Natural killer cell (primary cell): Measurements from ENCODE around the gene NFIB. TPM values are rescaled to one million over a fixed set of nuclear protein-coding genes. Genes with fewer than 3 reads are reported as not detected.

Experiments
- ATAC-seq, 3 donors: fragments of 150-1000 bp in 2 of 3; fragments of 200-7000 bp in 1 of 3; cut with Tn5 transposase; 1 replicate in 1 of 3; 2 replicates in 2 of 3; pipeline ENCODE4 v1.10.0; 2021; ENCODE audit warnings: mild to moderate bottlenecking in 2 of 3, moderate library complexity in 2 of 3
- DNase-seq, 2 donors: peaks; one replicate each; pipeline versions ENCODE4 v3.0.0 to v3.0.0-alpha.2; 2013 to 2021; ENCODE audit warnings: mixed read lengths in 1 of 2
- H3K27ac ChIP-seq: one replicate; pipeline ENCODE4 v1.5.1; 2013; ENCODE audit warnings: mild to moderate bottlenecking, low read length
- H3K27me3 ChIP-seq: one replicate; pipeline ENCODE4 v1.6.1; 2013; ENCODE audit warnings: low read length; ENCODE audit not compliant: control insufficient read depth, insufficient read depth
- H3K36me3 ChIP-seq: one replicate; pipeline ENCODE4 v1.6.1; 2013; ENCODE audit warnings: low read length; ENCODE audit not compliant: control insufficient read depth, insufficient read depth
- H3K4me1 ChIP-seq: one replicate; pipeline ENCODE4 v1.6.1; 2013; ENCODE audit warnings: low read length; ENCODE audit not compliant: control insufficient read depth, insufficient read depth
- H3K4me3 ChIP-seq: one replicate; pipeline ENCODE4 v1.5.1; 2013; ENCODE audit warnings: low read length
- H3K9me3 ChIP-seq: one replicate; pipeline ENCODE4 v1.6.1; 2013; ENCODE audit warnings: low read length; ENCODE audit not compliant: control insufficient read depth, insufficient read depth
- H3K27ac Mint-ChIP-seq, 2 donors: one replicate each; pipeline ENCODE4 v1.8.0; 2022; ENCODE audit warnings: mild to moderate bottlenecking in 2 of 2, mixed read lengths in 2 of 2, moderate library complexity in 1 of 2
- H3K27me3 Mint-ChIP-seq, 2 donors: one replicate each; pipeline ENCODE4 v1.8.0; 2022; ENCODE audit warnings: low read depth in 2 of 2, mixed read lengths in 2 of 2
- H3K36me3 Mint-ChIP-seq: one replicate; pipeline ENCODE4 v1.8.0; 2022; ENCODE audit warnings: mixed read lengths
- H3K4me1 Mint-ChIP-seq, 2 donors: one replicate each; pipeline ENCODE4 v1.8.0; 2022; ENCODE audit warnings: mixed read lengths in 2 of 2
- H3K4me3 Mint-ChIP-seq: one replicate; pipeline ENCODE4 v1.8.0; 2022; ENCODE audit warnings: mild to moderate bottlenecking, moderate library complexity, mixed read lengths
- H3K9me3 Mint-ChIP-seq, 2 donors: one replicate each; pipeline ENCODE4 v1.8.0; 2022; ENCODE audit warnings: mixed read lengths in 2 of 2
- CTCF ChIP-seq: fragments of 200-600 bp; IDR thresholded peaks from one replicate; pipeline ENCODE4 v1.8.0; 2022; ENCODE audit warnings: antibody characterized with exemption
- WGBS: methylation state at CpG from one replicate; pipeline ENCODE4 v1.1.7; 2013; ENCODE audit warnings: missing lambda C conversion rate; ENCODE audit not compliant: insufficient coverage; 5-methylcytosine and 5-hydroxymethylcytosine counted together
- intact Hi-C: fragments of 100-400 bp; cut with micrococcal nuclease; formaldehyde crosslinking; loops from one replicate; pipeline ENCODE4 v1.14.2; 2022
- total RNA-seq, 4 donors: library from RNA; stranded (reverse); fragments of 120-200 nt in 1 of 4; gene quantifications; one replicate each; pipeline versions ENCODE4 v1.2.3 to v1.2.4, GENCODE V29; 2013 to 2022

NFIB gene
- total RNA-seq, 3 donors from 2014 or later (not counting 1 experiment from before 2014, with no cell fraction given) = 0.20 to 0.21 TPM; not detected in 1

GRCh38 chr9:14071484-14071883 is 242.5 kb downstream of the NFIB start:
- H3K4me1 Mint-ChIP-seq = no peaks in the 10 kb centered on the region
- H3K27ac Mint-ChIP-seq = no peak overlapping the region
- H3K4me3 Mint-ChIP-seq = no peak overlapping the region
- ATAC-seq (no peak), DNase-seq (no peak)
- WGBS = 81% methylated on average over 5 of the region's 5 CpGs
- no peak overlapping the region for H3K4me3 ChIP-seq
- H3K27me3 ChIP-seq = no peaks in the 10 kb centered on the region
- no peak overlapping the region for H3K27ac ChIP-seq
- H3K27me3 Mint-ChIP-seq = no peaks in the 10 kb centered on the region
- H3K36me3 ChIP-seq = no peaks in the 10 kb centered on the region
- no peaks in the 10 kb centered on the region for H3K4me1 ChIP-seq
- H3K9me3 ChIP-seq = peaks cover 5% of the 10 kb centered on the region
- no peaks in the 10 kb centered on the region for H3K36me3 Mint-ChIP-seq
- peaks cover 7 to 12% of the 10 kb centered on the region in 2 donors for H3K9me3 Mint-ChIP-seq
- intact Hi-C loops = no loop called here
- TF ChIP-seq CTCF = no peak

- Mint-ChIP-seq H3K4me1 (no peaks in the 10 kb centered on the region), H3K27ac (no peak overlapping the region)
These were observed 245.3 kb downstream of the NFIB start for GRCh38 chr9:14068690-14069089.

GRCh38 chr9:14066831-14067230 is 247.1 kb downstream of the NFIB start:
- Histone ChIP-seq H3K9me3 (peaks cover 3% of the 10 kb centered on the region), H3K27ac (no peak overlapping the region), H3K4me3 (no peak overlapping the region), H3K4me1 (no peaks in the 10 kb centered on the region), H3K27me3 (no peaks in the 10 kb centered on the region), H3K36me3 (no peaks in the 10 kb centered on the region)
- 84% methylated on average over 4 of the region's 4 CpGs for WGBS
- ATAC-seq (no peak), DNase-seq (no peak)
- Mint-ChIP-seq H3K27ac (no peak overlapping the region), H3K4me3 (no peak overlapping the region), H3K27me3 (no peaks in the 10 kb centered on the region), H3K4me1 (no peaks in the 10 kb centered on the region), H3K9me3 (peaks cover 8 to 9% of the 10 kb centered on the region in 2 donors), H3K36me3 (no peaks in the 10 kb centered on the region)
- intact Hi-C loops = no loop called here
- TF ChIP-seq CTCF = no peak

More at GRCh38 chr9:14068690-14069089, 245.3 kb downstream of the NFIB start:
- Mint-ChIP-seq H3K36me3 (no peaks in the 10 kb centered on the region), H3K4me3 (no peak overlapping the region), H3K9me3 (peaks cover 9 to 12% of the 10 kb centered on the region in 2 donors), H3K27me3 (no peaks in the 10 kb centered on the region)
- H3K9me3 ChIP-seq = peaks cover 3% of the 10 kb centered on the region
- H3K36me3 ChIP-seq = no peaks in the 10 kb centered on the region
- no peak overlapping the region for H3K27ac ChIP-seq
- DNase-seq (no peak), ATAC-seq (no peak)
- intact Hi-C loops = no loop called here
- no peak for TF ChIP-seq CTCF
- WGBS = 93% methylated on average over 4 of the region's 4 CpGs
- no peaks in the 10 kb centered on the region for H3K27me3 ChIP-seq
- H3K4me3 ChIP-seq = no peak overlapping the region
- no peaks in the 10 kb centered on the region for H3K4me1 ChIP-seq

GRCh38 chr9:14066032-14066431 is 247.9 kb downstream of the NFIB start:
- no peak overlapping the region for H3K4me3 ChIP-seq
- Mint-ChIP-seq H3K9me3 (peaks cover 8 to 9% of the 10 kb centered on the region in 2 donors), H3K36me3 (no peaks in the 10 kb centered on the region), H3K4me3 (no peak overlapping the region), H3K27me3 (no peaks in the 10 kb centered on the region), H3K4me1 (no peaks in the 10 kb centered on the region), H3K27ac (no peak overlapping the region)
- ATAC-seq = no peak
- no peak overlapping the region for H3K27ac ChIP-seq
- no peaks in the 10 kb centered on the region for H3K9me3 ChIP-seq
- no peak for DNase-seq
- H3K27me3 ChIP-seq = no peaks in the 10 kb centered on the region
- no peak for TF ChIP-seq CTCF
- intact Hi-C loops = no loop called here
- H3K4me1 ChIP-seq = no peaks in the 10 kb centered on the region
- WGBS = 68% methylated on average over 2 of the region's 4 CpGs
- no peaks in the 10 kb centered on the region for H3K36me3 ChIP-seq
